ENCODE measurements around the gene KAT8.
"Not testable (repeated sequence)": the region's sequence is repeated elsewhere in the genome, so short reads cannot be mapped to it uniquely, and the experiment has no call there.

GRCh38 chr16:31150976-31151375 lies 33.5 kb downstream of the KAT8 start:
- TF ChIP-seq CTCF, POLR2AphosphoS5 (IDR thresholded peaks at IDR 0.05): not testable (repeated sequence)

Data from upper lobe of left lung (tissue), 4 donors.